CD4-positive, alpha-beta T cell treated with Interleukin-17A for 1 hour (primary cell): ENCODE measurements around the gene TPTE.
"Not testable (repeated sequence)": the region's sequence is repeated elsewhere in the genome, so short reads cannot be mapped to it uniquely, and the experiment has no call there.

ENCODE experiments used
- DNase-seq: peaks from one replicate; pipeline ENCODE4 v3.0.0-alpha.2; 2020

TPTE gene

DNA sequence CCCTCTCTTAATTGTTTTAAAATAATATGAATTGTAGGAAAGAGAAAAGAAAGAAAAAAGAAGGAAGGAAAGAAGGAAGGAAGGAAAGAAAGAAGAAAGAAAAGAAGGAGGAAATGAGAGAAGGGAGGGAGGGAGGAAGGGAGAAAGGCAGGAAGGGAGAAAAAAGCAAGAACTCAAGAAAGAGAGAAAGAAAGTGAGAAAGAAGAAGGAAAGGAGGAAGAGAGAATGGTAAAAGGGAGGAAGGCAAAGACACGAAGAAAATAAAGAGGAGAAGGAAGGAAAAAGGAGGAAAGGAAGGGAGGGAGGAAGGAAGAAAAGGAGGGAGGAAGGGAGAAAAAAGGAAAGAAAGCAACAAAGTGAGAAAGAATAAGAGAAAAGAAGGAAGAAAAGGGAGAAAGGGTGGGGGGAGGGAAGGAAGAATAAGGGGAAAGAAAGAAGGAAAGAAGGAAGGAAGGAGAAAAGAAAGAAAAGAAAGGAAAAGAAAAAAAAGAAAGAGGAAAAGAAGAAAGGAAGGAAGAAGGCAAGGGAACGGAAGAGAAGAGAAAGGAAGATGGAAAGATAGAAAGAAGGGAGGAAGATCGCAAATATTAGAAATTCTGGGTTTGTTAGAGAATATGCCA is 95.9 kb downstream of the TPTE start:
- DNase-seq: not testable (repeated sequence)

DNA sequence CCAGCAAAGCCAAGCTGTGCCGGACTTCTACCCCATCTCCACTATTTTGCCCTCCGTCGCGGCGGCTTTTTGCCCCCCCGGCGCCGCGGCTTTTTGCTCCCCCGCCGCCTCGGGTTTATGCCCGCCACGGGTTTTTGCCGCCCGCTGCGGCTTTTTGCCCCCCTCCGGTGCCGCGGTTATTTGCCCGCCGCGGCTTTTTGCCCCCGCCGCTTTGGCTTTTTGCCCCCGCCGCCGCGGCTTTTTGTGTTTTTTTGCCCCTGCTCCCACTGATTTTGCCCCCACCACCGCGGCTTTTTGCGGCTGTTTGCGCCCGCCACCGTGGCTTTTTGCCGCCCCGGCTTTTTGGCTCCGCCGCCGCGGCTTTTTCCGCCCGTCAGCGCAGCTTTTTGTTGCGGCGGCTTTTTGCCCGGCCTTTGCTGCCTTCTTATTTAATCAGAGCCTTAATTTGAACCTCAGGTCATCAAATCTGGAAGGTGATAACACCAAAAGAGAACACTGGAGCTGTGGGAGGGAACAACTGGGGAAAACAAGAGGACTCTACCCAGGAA is 106.0 kb downstream of the TPTE start:
- no peak for DNase-seq

DNA sequence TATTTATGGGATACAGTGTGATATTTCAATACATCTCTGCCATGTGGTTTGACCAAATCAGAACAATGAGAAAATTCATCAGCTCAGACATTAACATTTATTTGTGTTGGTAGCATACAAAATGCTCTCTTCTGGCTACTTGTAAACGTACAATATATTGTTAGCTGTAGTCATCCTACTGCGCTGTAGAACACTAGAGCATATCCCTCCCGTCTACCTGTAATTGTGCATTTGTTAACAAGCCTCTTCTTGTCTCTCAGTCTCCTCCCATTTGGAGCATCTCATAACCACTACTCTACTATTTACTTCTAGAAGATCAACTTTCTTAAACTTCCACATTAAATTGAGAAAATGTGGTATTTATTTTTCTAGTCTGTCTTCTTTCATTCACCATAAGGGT is 107.9 kb downstream of the TPTE start:
- not testable (repeated sequence) for DNase-seq

DNA sequence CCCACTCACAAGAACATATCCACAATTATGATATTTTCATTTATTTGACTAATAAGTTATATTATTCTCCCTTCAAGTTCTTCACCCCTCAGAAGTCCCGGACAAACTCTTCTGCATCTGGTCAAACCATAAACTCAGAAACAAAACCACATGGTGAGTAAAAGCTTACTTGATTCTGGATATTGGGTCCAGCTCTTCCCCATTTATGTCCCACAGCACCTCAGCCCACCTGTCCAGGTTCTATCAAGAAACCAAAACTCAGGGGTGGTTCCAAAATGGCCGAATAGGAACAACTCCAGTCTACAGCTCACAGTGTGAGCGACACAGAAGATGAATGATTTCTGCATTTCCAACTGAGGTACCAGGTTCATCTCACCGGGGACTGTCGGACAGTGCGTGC is 109.4 kb downstream of the TPTE start:
- DNase-seq: not testable (repeated sequence)

DNA sequence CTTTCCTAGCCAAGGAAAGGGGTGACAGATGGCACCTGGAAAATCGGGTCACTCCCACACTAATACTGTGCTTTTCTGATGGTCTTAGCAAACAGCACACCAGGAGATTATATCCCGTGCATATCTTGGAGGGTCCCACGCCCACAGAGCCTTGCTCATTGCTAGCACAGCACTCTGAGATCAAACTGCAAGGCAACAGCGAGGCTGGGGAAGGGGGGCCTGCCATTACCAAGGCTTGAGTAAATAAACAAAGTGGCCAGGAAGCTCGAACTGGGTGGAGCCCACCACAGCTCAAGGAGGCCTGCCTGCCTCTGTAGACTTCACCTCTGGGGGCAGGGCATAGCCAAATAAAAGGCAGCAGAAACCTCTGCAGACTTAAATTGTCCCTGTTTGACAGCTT is 109.9 kb downstream of the TPTE start:
- not testable (repeated sequence) for DNase-seq

DNA sequence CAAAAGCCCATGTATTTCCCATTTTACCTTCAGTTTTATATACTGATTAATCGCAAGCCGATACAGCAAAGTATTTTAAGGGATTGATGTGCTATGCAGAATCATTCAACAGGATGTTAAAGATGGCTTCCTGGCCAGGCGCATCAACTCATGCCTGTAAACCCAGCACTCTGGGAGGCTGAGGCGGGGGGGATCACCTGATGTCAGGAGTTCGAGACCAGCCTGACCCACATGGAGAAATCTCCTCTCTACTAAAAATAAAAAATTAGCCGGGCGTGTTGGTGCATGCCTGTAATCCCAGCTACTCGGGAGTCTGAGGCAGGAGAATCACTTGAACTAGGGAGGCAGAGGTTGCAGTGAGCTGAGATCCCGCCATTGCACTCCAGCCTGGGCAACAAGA is 116.8 kb downstream of the TPTE start:
- not testable (repeated sequence) for DNase-seq

DNA sequence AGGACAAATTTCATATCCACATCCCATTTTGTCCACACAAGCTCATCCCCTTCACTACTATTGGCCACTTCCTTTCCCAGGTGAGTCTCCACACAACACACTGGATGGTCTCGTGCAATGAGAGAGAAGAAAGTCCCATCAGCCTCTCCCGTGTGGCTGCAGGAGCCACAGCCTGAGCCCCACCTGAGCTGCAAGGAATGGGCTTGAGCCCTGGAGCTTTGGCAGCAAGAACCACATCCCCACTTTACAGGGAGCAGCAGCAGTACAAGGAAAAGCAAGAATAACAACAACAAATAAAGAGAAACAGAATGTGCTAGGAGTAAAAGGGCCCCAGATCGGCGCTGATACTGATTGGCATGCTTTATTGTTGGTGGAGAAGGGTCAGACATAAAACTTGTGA is 117.7 kb downstream of the TPTE start:
- DNase-seq: no peak

DNA sequence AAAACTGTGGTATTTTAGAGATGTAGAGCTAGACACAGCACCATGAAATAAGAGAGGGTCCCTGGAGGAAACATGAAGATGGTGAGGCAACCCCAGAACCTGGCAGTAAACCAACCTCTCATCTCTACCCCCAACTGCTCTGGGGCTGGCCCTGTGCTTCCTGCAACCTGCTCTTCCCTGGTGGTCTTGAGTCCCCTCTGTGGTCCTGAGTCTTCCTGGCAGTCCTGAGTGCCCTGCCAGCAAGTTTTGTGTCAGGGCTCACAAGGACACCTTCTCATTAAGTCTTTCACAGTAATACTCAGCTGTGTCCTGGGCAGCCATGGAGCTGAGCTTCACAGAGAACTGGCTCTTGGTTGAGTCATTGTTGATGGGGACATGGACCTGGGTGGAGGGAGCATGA is 118.4 kb downstream of the TPTE start:
- DNase-seq: not testable (repeated sequence)

DNA sequence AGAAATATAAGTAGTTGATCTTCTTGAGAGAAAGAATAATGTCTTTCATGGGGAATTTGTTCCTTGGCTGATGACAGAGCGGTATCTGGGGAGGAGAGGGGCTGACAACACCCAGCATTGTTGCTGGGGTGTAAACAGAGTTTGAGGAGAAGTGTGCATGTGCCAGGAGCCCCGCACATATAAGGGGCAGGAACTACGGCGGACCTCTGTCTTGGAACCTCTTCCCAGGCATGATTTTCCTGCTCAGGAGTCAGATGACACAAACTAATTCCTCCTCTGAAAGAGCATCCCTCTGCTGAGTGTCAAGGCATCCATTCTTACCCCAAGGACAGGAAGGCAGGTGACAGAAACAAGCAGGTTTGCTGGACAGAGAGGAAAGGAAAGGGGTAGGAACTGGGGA is 119.1 kb downstream of the TPTE start:
- no peak for DNase-seq

DNA sequence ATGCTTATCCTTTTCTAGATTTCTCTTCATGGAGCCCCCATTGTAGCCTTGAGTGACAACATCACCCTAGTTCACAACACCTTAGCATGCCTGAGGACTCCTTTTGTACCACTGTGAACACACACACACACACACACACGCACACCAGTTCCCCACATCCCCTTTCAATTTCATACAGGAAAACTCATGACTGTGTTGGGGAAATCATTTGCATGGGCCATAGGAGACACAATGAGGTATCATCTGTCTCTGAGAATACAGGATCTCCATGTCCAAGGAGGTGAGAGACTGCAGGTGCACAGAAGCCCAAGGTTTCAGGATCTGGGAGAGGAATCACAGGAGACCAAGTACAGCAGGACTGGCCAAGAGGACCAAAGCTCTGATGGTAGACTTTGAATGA is 119.7 kb downstream of the TPTE start:
- no peak for DNase-seq

DNA sequence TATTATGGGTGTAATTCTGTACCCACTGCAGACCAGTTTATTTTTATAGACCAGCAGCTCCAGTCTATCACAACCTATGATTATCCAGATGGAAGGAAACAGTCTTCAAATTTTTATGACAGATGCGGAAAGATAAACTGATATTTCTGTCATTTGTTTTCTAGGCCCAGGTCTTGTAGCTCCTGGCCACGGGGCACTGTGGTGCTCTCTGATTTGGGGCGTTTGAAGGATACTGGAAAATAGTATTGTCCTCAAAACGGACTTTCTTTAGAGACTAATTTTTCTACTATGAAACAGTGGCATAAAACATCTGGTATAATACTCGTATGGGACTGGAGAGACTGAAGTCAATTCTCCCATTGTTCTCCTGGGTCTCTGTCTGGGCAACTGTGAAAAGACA is 124.3 kb downstream of the TPTE start:
- not testable (repeated sequence) for DNase-seq

DNA sequence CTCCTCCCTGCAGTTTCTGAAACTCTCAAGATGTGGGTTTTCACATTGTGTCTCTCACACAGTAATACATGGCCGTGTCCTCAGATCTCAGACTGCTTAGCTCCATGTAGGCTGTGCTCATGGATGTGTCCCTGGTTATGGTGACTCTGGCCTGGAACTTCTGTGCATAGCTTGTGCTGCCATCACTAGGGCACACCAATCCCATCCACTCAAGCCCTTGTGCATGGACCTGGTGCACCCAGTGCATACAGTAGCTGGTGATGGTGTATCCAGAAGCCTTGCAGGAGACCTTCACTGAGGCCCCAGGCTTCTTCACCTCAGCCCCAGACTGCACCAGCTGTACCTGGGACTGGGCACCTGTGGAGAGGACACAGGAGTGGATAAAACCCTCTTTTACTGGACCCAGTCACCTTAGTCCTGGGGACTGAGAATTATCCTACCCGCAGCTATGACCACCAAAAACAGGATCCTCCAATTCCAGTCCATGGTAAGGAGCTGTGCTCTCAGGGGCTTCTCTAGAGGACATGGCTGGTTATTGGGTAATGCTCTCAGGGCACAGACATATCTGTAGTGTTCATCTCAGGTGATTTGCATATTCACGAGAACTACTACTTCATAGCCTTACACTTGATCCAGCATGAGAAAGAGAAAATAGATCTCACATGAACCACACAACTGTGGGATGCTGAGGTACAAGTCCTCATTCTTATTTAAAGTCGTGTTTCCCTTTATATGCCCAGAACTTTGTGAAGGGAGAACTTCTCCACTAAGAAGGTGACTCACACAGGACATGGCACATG is 128.2 kb downstream of the TPTE start:
- not testable (repeated sequence) for DNase-seq

DNA sequence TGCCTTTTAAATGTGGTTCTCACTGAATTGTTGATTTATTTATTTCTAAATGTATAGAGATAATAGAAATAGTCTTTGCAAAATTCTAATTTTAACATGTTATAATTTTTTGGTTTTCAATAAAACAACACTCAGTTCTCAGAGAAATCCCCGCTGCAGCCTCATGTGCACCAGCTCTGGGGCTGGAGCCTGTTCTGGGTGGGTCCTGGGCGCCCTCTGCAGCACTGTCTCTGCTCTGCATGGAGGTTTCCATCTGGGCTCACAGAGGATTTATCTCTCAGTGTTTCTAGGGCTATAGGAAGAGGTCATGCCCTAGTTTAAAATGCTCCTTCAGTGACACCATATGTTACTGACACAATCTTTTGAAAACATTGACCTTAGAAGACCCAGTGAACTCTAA is 128.9 kb downstream of the TPTE start:
- DNase-seq: not testable (repeated sequence)
